Stimulated activated CD4-positive, alpha-beta T cell treated with anti-CD3 and anti-CD28 coated beads, Interleukin-12 subunit alpha, Interleukin-12 subunit beta, amount 100 ng/mL, for 48 hours (primary cell): Measurements from ENCODE around the gene GRAMD1B.
"Not testable (repeated sequence)": the region's sequence is repeated elsewhere in the genome, so short reads cannot be mapped to it uniquely, and the experiment has no call there.

Experiments
- DNase-seq, 3 donors: peaks; one replicate each; pipeline ENCODE4 v3.0.0-alpha.2; 2020; ENCODE audit warnings: low read depth in 2 of 3, low spot score in 1 of 3

Gene GRAMD1B

DNA sequence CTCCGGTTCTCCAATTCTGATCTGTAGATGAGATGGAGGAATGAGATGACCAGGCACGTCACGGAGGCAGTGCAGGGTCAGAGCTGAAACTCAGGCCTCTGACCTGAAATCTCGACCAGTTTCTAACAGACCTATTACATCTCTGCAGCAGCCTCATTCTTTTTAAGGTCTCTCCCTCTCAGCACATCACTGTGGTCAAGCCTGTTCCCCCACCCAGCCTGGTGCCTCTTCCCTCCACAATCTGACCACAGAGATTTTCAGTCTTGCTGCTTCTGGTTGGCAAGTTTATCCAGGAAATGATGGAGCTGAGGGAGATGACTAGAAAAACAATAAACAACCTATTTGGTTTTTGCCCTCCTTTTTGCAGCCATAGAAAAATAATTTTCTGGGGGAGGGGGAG, 9.5 kb downstream of the GRAMD1B start:
- DNase-seq, result no peak

- no peak for DNase-seq
Observed at GRCh38 chr11:123441161-123441560, 11.1 kb downstream of the GRAMD1B start.

GRCh38 chr11:123443851-123444623, 14.0 kb downstream of the GRAMD1B start:
- no peak for DNase-seq

DNA sequence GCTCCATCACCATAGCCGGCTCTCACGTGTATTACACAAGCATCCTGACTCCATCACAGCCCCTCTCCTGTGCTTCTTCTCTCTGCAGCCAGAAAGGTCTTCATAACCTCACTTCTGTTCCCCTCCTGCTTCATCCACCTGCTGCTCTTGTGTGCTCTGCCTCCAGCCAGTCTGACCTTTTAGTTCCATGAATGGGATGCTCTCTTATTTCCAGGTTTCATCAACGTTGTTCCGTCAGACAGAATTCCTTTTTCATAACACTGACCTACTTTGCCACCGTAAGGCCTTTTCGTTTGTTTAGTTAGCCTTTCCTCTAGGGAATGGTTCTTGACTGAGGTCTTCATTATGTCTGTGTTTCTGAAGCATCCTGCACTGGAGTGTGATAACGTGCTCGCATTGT, 18.8 kb downstream of the GRAMD1B start:
- DNase-seq, result no peak

DNA sequence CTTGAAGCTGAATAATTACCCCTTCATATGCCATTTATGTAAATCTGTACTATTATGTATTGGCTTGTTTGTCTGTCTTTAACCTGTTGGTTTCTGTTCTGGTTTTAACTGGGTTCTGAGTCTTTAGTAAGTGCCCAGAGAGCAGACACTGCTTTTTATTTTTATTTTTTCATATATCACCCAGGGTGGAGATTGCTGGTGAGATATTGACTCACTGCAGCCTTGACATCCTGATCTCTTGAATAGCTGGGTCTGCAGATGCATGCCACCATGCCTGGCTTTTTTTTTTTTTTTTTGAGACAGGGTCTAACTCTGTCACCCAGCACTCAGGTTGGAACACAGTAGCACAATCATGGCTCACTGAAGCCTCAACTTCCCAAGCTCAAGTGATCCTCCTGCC, 19.4 kb downstream of the GRAMD1B start:
- no peak for DNase-seq

GRCh38 chr11:123450623-123451022, 20.6 kb downstream of the GRAMD1B start:
- no peak for DNase-seq

DNA sequence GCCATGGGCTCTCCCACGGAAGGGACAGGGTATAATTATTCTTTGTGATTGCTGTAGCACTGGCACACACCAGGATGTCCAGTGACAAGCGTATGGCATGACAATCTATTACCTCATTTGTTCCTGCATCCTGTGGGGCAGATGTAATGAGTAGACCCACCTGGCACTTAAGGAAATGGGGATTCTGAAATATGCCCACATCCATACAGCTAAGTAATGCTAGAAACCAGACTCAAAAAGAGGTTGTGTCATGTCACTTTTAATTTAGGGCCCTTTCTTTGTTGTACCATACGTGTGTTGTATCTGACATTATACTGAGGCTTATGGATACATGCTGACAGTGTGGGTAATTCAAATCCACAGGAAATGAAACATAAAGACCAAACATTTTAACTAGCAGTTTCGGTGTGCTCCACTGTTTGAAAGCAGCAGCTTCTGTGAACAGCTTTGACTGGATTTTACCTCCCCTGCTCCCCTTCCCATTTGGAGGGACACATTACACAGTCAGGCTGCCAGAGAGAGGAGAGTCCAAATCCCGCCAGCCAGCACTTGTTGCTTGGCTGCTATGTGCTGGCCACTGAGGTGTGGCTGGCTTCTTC, 21.2 kb downstream of the GRAMD1B start:
- no peak for DNase-seq

GRCh38 chr11:123452794-123453193, 22.7 kb downstream of the GRAMD1B start:
- DNase-seq, result no peak

GRCh38 chr11:123454060-123454651, 24.1 kb downstream of the GRAMD1B start:
- peak; percentile 61 to 78 (median 74) for DNase-seq

DNA sequence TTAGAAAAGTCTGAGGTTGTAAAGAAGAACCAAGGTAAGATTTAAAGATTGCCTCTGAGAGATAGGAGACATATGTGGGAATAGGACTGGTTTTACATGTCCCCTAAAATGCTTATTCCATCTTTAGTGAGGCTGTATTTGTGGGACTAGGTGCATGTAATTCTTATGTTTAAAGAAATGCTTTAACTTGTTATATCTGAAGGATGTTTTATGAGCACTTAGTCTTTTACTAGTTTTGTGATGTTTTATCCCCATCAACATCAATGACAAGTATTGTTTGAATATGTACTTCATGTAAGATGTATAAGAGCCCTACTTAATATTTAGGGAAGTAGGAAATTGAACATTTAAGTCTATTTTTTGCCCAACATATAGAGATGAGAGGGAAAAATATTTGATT, 24.7 kb downstream of the GRAMD1B start:
- no peak for DNase-seq

GRCh38 chr11:123456448-123456847, 26.4 kb downstream of the GRAMD1B start:
- not testable (repeated sequence) for DNase-seq

- no peak for DNase-seq
Observed at GRCh38 chr11:123457187-123457770, 27.2 kb downstream of the GRAMD1B start.

- no peak for DNase-seq
Observed at GRCh38 chr11:123458501-123458900, 28.4 kb downstream of the GRAMD1B start.

DNA sequence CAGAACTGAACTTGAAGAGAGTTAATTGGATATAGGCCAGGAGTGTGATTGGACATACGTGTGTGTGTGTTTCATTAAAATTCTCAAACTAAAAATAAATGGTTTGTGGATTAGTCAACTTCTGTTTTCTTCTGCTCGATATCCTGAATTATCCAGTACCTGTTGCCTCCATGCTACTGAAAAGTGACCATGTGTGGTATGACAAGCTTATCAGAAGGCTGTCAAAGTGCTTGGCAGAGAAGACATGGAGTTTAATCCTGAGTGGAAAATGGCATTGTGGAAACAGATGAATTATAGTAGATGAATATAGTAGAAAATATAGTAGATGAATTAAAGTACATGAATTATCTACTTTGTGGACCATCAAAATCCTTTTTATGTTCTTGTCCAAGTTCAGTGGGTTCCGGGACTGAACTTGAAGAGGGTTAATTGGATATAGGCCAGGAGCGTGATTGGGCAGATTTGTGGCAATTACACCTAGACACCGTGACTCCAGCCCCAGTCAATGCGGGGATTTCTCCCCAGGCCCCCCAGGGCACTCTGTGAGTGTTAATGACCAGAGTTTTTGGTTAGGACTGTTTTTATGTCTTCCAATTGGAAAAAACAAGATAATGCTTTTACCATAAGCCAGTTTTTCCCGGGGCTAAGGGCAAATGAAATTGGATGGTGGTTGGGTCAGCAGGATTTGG, 30.1 kb downstream of the GRAMD1B start:
- no peak for DNase-seq

DNA sequence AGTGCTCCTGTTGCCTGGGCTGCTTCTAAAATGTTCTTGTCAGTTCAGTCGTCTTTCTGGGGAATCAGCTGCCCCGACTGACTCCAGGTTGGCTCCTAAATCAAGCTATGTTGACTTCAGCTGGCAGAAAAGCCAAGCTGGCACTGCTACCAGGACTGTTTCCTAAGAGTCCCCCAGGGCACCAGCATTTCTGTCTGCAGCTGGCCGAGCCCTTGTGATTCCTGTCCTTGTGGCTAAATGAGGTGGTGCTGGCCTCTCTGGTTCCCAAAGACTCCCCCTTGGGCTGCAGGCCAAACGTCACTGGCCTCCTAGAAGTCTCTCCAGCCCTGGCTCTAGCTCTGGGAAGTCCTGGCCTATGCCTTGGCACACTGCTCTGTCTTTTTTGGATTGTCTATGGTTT, 31.1 kb downstream of the GRAMD1B start:
- no peak for DNase-seq

GRCh38 chr11:123465667-123466066, 35.6 kb downstream of the GRAMD1B start:
- not testable (repeated sequence) for DNase-seq

GRCh38 chr11:123466172-123466571, 36.1 kb downstream of the GRAMD1B start:
- not testable (repeated sequence) for DNase-seq

GRCh38 chr11:123469089-123469488, 39.0 kb downstream of the GRAMD1B start:
- no peak for DNase-seq

DNA sequence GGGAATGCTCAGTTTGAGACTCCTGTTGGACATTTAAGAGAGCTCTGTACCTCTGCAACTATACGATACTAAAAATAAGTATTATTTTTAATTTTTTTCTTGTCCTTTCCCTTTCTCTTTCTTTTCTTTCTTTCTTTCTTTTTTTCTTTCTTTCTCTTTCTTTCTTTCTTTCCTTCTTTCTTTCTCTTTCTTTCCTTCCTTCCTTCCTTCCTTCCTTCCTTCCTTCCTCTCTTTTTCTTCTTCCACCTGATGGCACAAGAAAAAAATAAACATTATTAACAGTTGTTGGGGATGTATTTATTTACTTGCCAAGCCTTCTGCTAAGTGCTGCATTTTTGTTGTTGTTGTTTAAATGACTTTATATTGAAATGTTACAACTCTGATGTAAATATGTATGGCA, 39.5 kb downstream of the GRAMD1B start:
- no peak for DNase-seq

- DNase-seq, result no peak
Observed at GRCh38 chr11:123470842-123471241, 40.8 kb downstream of the GRAMD1B start.

DNA sequence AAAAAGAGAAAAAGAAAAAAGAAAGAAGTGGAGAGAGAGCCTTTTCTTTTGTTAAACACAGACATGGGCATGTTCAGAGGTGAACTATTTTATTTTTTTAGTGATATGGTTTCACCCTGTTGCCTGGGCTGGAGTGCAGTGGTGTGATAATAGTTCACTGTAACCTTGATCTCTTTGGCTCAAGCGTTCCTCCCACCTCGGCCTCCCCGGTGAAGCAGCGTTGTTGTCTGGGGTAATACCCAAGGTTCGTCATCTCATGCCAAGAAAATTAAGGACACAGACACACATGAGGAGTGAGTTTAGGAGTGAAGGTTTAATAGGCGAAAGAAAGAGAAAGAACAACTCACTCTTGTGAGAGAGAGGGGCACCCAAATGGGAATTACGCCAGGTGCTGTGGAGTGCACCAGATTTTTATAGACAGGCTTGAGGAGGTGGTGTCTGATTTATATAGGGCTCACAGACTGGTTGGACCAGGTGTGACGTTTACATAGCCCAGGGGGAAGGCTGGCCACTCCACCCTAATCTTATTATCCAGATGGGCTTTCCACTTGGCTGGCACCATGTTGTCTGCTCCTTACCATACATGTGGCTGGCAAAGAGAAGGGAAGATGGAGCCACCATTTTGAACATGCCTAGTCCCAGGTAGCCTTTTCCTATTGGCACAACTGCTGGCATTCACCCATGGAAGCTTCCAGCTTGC, 42.3 kb downstream of the GRAMD1B start:
- no peak for DNase-seq
